Breast epithelium (tissue), 3 donors: ENCODE data around the gene SLC51A.

Experiments used
- CTCF ChIP-seq, 3 donors: fragments of 450-650 bp; IDR thresholded peaks; one replicate each; pipeline ENCODE4 v1.5.1; 2016 to 2017; ENCODE audit warnings: antibody characterized with exemption in 3 of 3, mild to moderate bottlenecking in 3 of 3, moderate library complexity in 3 of 3
- POLR2A ChIP-seq: fragments of 450-650 bp; IDR thresholded peaks from one replicate; pipeline ENCODE4 v1.6.1; 2016; ENCODE audit warnings: antibody characterized with exemption, mild to moderate bottlenecking, moderate library complexity
- POLR2AphosphoS5 ChIP-seq, 3 donors: sonication (generic); formaldehyde crosslinking; IDR thresholded peaks; one replicate each; pipeline ENCODE4 v1.6.1; 2017; ENCODE audit warnings: antibody characterized with exemption in 3 of 3

GRCh38 chr3:196219970-196220311 is 3.6 kb downstream of the SLC51A start:
- TF ChIP-seq CTCF (IDR thresholded peaks at IDR 0.05) (no peak), POLR2A (no peak), POLR2AphosphoS5 (IDR thresholded peaks at IDR 0.05) (no peak)
